GM12872 (cell line): Measurements from ENCODE around the gene MVB12B.
A peak's percentile ranks its signal among the peaks of the same experiment; 100 is the strongest.

Experiments used
- CTCF ChIP-seq: IDR thresholded peaks from 3 replicates; pipeline ENCODE4 v1.5.1; 2011; ENCODE audit warnings: low read depth, mild to moderate bottlenecking, low read length, moderate library complexity; ENCODE audit not compliant: insufficient read depth

Gene MVB12B

GRCh38 chr9:126398403-126399058 is 71.9 kb downstream of the MVB12B start:
- peak; percentile 95 for TF ChIP-seq CTCF

- TF ChIP-seq CTCF = no peak
These were observed 72.6 kb downstream of the MVB12B start for GRCh38 chr9:126399251-126399650.

- TF ChIP-seq CTCF = no peak
These were observed 73.2 kb downstream of the MVB12B start for GRCh38 chr9:126399789-126400188.

- TF ChIP-seq CTCF = no peak
These were observed 73.9 kb downstream of the MVB12B start for GRCh38 chr9:126400571-126400970.

GRCh38 chr9:126401107-126401506 is 74.5 kb downstream of the MVB12B start:
- no peak for TF ChIP-seq CTCF

- TF ChIP-seq CTCF = no peak
These were observed 75.0 kb downstream of the MVB12B start for GRCh38 chr9:126401581-126401980.

GRCh38 chr9:126403397-126403796 is 76.8 kb downstream of the MVB12B start:
- no peak for TF ChIP-seq CTCF

GRCh38 chr9:126404459-126404858 is 77.8 kb downstream of the MVB12B start:
- TF ChIP-seq CTCF = no peak
